Thymus (tissue), 11 donors: Measurements from ENCODE around the gene TRMT1. TPM values are rescaled to one million over a fixed set of nuclear protein-coding genes. Genes with fewer than 3 reads are reported as not detected.

ENCODE experiments used
- DNase-seq, 9 donors: peaks; one replicate each; pipeline ENCODE4 v3.0.0-alpha.2; 2013; ENCODE audit warnings: low spot score in 9 of 9, low read depth in 6 of 9, missing footprints in 1 of 9
- H3K27ac ChIP-seq, 2 donors: one replicate each; pipeline ENCODE4 v1.5.1; 2013; ENCODE audit warnings: control low read depth in 1 of 2, low read depth in 1 of 2, low read length in 1 of 2, mild to moderate bottlenecking in 1 of 2, moderate library complexity in 1 of 2
- H3K27me3 ChIP-seq, 2 donors: one replicate each; pipeline ENCODE4 v1.5.1; 2013; ENCODE audit warnings: low read length in 1 of 2; ENCODE audit not compliant: control insufficient read depth in 2 of 2, insufficient read depth in 1 of 2
- H3K36me3 ChIP-seq, 2 donors: one replicate each; pipeline ENCODE4 v1.5.1; 2013; ENCODE audit warnings: low read length in 1 of 2, mild to moderate bottlenecking in 1 of 2, moderate library complexity in 1 of 2; ENCODE audit not compliant: control insufficient read depth in 2 of 2, insufficient read depth in 2 of 2
- H3K4me1 ChIP-seq, 2 donors: one replicate each; pipeline ENCODE4 v1.5.1; 2013; ENCODE audit warnings: low read length in 2 of 2; ENCODE audit not compliant: control insufficient read depth in 2 of 2, insufficient read depth in 2 of 2
- H3K4me3 ChIP-seq, 2 donors: one replicate each; pipeline ENCODE4 v1.5.1; 2013; ENCODE audit warnings: low read length in 2 of 2, control low read depth in 1 of 2, mild to moderate bottlenecking in 1 of 2
- H3K9me3 ChIP-seq, 2 donors: one replicate each; pipeline ENCODE4 v1.5.1; 2013; ENCODE audit warnings: low read length in 1 of 2, mild to moderate bottlenecking in 1 of 2; ENCODE audit not compliant: control insufficient read depth in 2 of 2, insufficient read depth in 1 of 2
- WGBS: extraction: QIAGEN DNeasy Blood & Tissue Kit; methylation state at CpG from one replicate; pipeline ENCODE4 v1.1.7; 2013; 5-methylcytosine and 5-hydroxymethylcytosine counted together
- polyA plus RNA-seq: library from polyadenylated mRNA; stranded (reverse); fragments of 200-250 nt; gene quantifications from one replicate; pipeline ENCODE4 v1.2.3, GENCODE V29; 2013
- total RNA-seq: library from RNA; stranded (reverse); fragments of 120-200 nt; gene quantifications from one replicate; pipeline ENCODE4 v1.2.4, GENCODE V29; 2013
- donor health status: healthy.

The TRMT1 gene
- total and polyA plus RNA-seq, 2 donors, result 20.2 to 69.9 TPM

GRCh38 chr19:13109361-13110098 is 7.0 kb downstream of the TRMT1 start:
- Histone ChIP-seq H3K4me1 (peaks cover 0 to 7% of the 10 kb centered on the region in 2 donors), H3K36me3 (peaks cover 22% of the 10 kb centered on the region in 2 donors), H3K4me3 (no peak overlapping the region), H3K27ac (no peak overlapping the region), H3K27me3 (no peaks in the 10 kb centered on the region), H3K9me3 (no peaks in the 10 kb centered on the region)
- 97% methylated on average over 30 of the region's 30 CpGs for WGBS
- DNase-seq, result no peak

GRCh38 chr19:13104848-13105711 is 11.5 kb downstream of the TRMT1 start:
- Histone ChIP-seq H3K4me3 (peak overlapping the region; percentile 50 to 53), H3K4me1 (peaks cover 21 to 50% of the 10 kb centered on the region in 2 donors), H3K27me3 (peaks cover 0 to 34% of the 10 kb centered on the region in 2 donors), H3K36me3 (peaks cover 12 to 13% of the 10 kb centered on the region in 2 donors), H3K27ac (peak overlapping the region; percentile 59 to 60), H3K9me3 (no peaks in the 10 kb centered on the region)
- DNase-seq, result peak in 1 of 9 donors; percentile 34
- WGBS, result 42% methylated on average over 29 of the region's 29 CpGs

- DNase-seq, result peak in 2 of 9 donors; percentile 67 to 72
- peak overlapping the region; percentile 31 to 60 for H3K27ac ChIP-seq
- H3K9me3 ChIP-seq, result peaks cover 0 to 4% of the 10 kb centered on the region in 2 donors
- H3K4me3 ChIP-seq, result peak overlapping the region; percentile 50 to 53
- H3K27me3 ChIP-seq, result peaks cover 0 to 38% of the 10 kb centered on the region in 2 donors
- peaks cover 26 to 56% of the 10 kb centered on the region in 2 donors for H3K4me1 ChIP-seq
- peaks cover 8 to 10% of the 10 kb centered on the region in 2 donors for H3K36me3 ChIP-seq
- WGBS, result 4% methylated on average over 33 of the region's 33 CpGs
These were observed 12.1 kb downstream of the TRMT1 start for GRCh38 chr19:13104360-13104847.

- Histone ChIP-seq H3K9me3 (peaks cover 0 to 4% of the 10 kb centered on the region in 2 donors), H3K4me3 (peak overlapping the region; percentile 50 to 53), H3K27me3 (peaks cover 5 to 43% of the 10 kb centered on the region in 2 donors), H3K27ac (peak overlapping the region; percentile 36 to 60), H3K36me3 (peaks cover 3% of the 10 kb centered on the region in 2 donors), H3K4me1 (peaks cover 28 to 61% of the 10 kb centered on the region in 2 donors)
- no peak for DNase-seq
- WGBS, result 25% methylated on average over 13 of the region's 13 CpGs
These were observed 12.8 kb downstream of the TRMT1 start for GRCh38 chr19:13103581-13104359.

GRCh38 chr19:13102666-13103580 is 13.6 kb downstream of the TRMT1 start, which contains the start of gene LYL1:
TSS of gene LYL1 (minus strand) at chr19:13102858. CDS start at chr19:13101171, 1,687 bp downstream.
- Histone ChIP-seq H3K27ac (peak within 1 kb of the TSS; percentile 47 to 69), H3K9me3 (peaks cover 0 to 4% of the 10 kb centered on the region in 2 donors), H3K27me3 (peaks cover 10 to 52% of the 10 kb centered on the region in 2 donors), H3K36me3 (peaks cover 0 to 3% of the 10 kb centered on the region in 2 donors), H3K4me1 (peaks cover 33 to 68% of the 10 kb centered on the region in 2 donors), H3K4me3 (peak within 1 kb of the TSS; percentile 30 to 42)
- DNase-seq, result peak in 1 of 9 donors; percentile 50
- WGBS, result 1% methylated on average over 47 of the region's 47 CpGs

- peak overlapping the region; percentile 30 to 42 for H3K4me3 ChIP-seq
- H3K27me3 ChIP-seq, result peaks cover 15 to 58% of the 10 kb centered on the region in 2 donors
- no peaks in the 10 kb centered on the region for H3K36me3 ChIP-seq
- H3K9me3 ChIP-seq, result peaks cover 0 to 4% of the 10 kb centered on the region in 2 donors
- no peak for DNase-seq
- H3K27ac ChIP-seq, result peak overlapping the region; percentile 47 to 69
- H3K4me1 ChIP-seq, result peaks cover 33 to 72% of the 10 kb centered on the region in 2 donors
- 6% methylated on average over 7 of the region's 7 CpGs for WGBS
These were observed 14.2 kb downstream of the TRMT1 start for GRCh38 chr19:13102416-13102665.

- Histone ChIP-seq H3K27ac (peak overlapping the region; percentile 20 to 47), H3K9me3 (peaks cover 0 to 4% of the 10 kb centered on the region in 2 donors), H3K4me3 (peak overlapping the region; percentile 30 to 42), H3K27me3 (peaks cover 18 to 63% of the 10 kb centered on the region in 2 donors), H3K4me1 (peaks cover 33 to 73% of the 10 kb centered on the region in 2 donors), H3K36me3 (no peaks in the 10 kb centered on the region)
- DNase-seq, result no peak
- WGBS, result 27% methylated on average over 7 of the region's 7 CpGs
These were observed 14.7 kb downstream of the TRMT1 start for GRCh38 chr19:13101590-13102415.
